Naive thymus-derived CD4-positive, alpha-beta T cell (primary cell): Measurements from ENCODE around the gene NFIL3. TPM values are rescaled to one million over a fixed set of nuclear protein-coding genes. Genes with fewer than 3 reads are reported as not detected.
A peak's percentile ranks its signal among the peaks of the same experiment; 100 is the strongest.
"Not testable (repeated sequence)": the region's sequence is repeated elsewhere in the genome, so short reads cannot be mapped to it uniquely, and the experiment has no call there.

Experiments
- ATAC-seq: fragments of 150-1000 bp; cut with Tn5 transposase; 2 replicates; pipeline ENCODE4 v1.10.0; 2021; ENCODE audit warnings: mild to moderate bottlenecking, moderate library complexity
- CTCF ChIA-PET: fragments of 350-600 bp; sonication (Branson Sonifier 250); formaldehyde crosslinking; loops from one replicate; lab custom pipeline; 2021; ENCODE audit warnings: antibody characterized with exemption; lab: Charles Lee
- POLR2A ChIA-PET: fragments of 350-600 bp; sonication (Branson Sonifier 250); formaldehyde crosslinking; loops from one replicate; lab custom pipeline; 2021; ENCODE audit warnings: antibody characterized with exemption, inconsistent platforms; lab: Charles Lee
- DNase-seq, 9 donors: peaks; one replicate each; pipeline versions ENCODE4 v3.0.0 to v3.0.0-alpha.2; 2020 to 2022; ENCODE audit warnings: mixed read lengths in 1 of 9
- H3K27ac ChIP-seq: one replicate; pipeline ENCODE4 v1.7.0; 2013; ENCODE audit warnings: mild to moderate bottlenecking, low read depth, low read length, moderate library complexity
- H3K27me3 ChIP-seq, 2 donors: one replicate each; pipeline ENCODE4 v1.7.0; 2013; ENCODE audit warnings: low read length in 2 of 2, mild to moderate bottlenecking in 2 of 2, moderate library complexity in 2 of 2; ENCODE audit not compliant: control insufficient read depth in 2 of 2, insufficient read depth in 2 of 2
- H3K36me3 ChIP-seq, 3 experiments: 1 replicate in 2 of 3; 2 replicates in 1 of 3; pipeline ENCODE4 v1.7.0; 2013; ENCODE audit warnings: low read length in 3 of 3, mild to moderate bottlenecking in 3 of 3, moderate library complexity in 1 of 3; ENCODE audit not compliant: insufficient read depth in 3 of 3, control insufficient read depth in 2 of 3
- H3K4me1 ChIP-seq, 2 donors: one replicate each; pipeline ENCODE4 v1.7.0; 2013; ENCODE audit warnings: low read length in 2 of 2, mild to moderate bottlenecking in 2 of 2, moderate library complexity in 1 of 2; ENCODE audit not compliant: control insufficient read depth in 2 of 2, insufficient read depth in 2 of 2
- H3K4me3 ChIP-seq: 2 replicates; pipeline ENCODE4 v1.7.0; 2013; ENCODE audit warnings: mild to moderate bottlenecking, low read length
- H3K9me3 ChIP-seq, 3 experiments: 1 replicate in 2 of 3; 2 replicates in 1 of 3; pipeline ENCODE4 v1.7.0; 2013; ENCODE audit warnings: low read length in 3 of 3; ENCODE audit not compliant: control insufficient read depth in 2 of 3
- H3K27ac Mint-ChIP-seq, 9 donors: one replicate each; pipeline ENCODE4 v1.8.0; 2020 to 2022; ENCODE audit warnings: mixed read lengths in 9 of 9, mild to moderate bottlenecking in 8 of 9, moderate library complexity in 5 of 9, inconsistent platforms in 2 of 9
- H3K27me3 Mint-ChIP-seq, 5 donors: one replicate each; pipeline ENCODE4 v1.8.0; 2021 to 2022; ENCODE audit warnings: mixed read lengths in 5 of 5, mild to moderate bottlenecking in 1 of 5
- H3K36me3 Mint-ChIP-seq, 5 donors: one replicate each; pipeline ENCODE4 v1.8.0; 2020 to 2022; ENCODE audit warnings: mixed read lengths in 5 of 5, mild to moderate bottlenecking in 3 of 5, inconsistent platforms in 1 of 5
- H3K4me1 Mint-ChIP-seq, 7 donors: one replicate each; pipeline ENCODE4 v1.8.0; 2020 to 2022; ENCODE audit warnings: mixed read lengths in 7 of 7, mild to moderate bottlenecking in 3 of 7, inconsistent platforms in 1 of 7
- H3K4me3 Mint-ChIP-seq, 10 donors: one replicate each; pipeline ENCODE4 v1.8.0; 2020 to 2022; ENCODE audit warnings: mild to moderate bottlenecking in 10 of 10, mixed read lengths in 10 of 10, moderate library complexity in 6 of 10, inconsistent platforms in 2 of 10
- H3K9me3 Mint-ChIP-seq, 11 donors: one replicate each; pipeline ENCODE4 v1.8.0; 2020 to 2022; ENCODE audit warnings: mixed read lengths in 11 of 11, mild to moderate bottlenecking in 4 of 11, inconsistent platforms in 1 of 11, moderate library complexity in 1 of 11
- intact Hi-C, 2 donors: fragments of 100-400 bp; cut with micrococcal nuclease; formaldehyde crosslinking; loops; one replicate each; pipeline ENCODE4 v1.15.1; 2023
- polyA plus RNA-seq, 2 donors: library from polyadenylated mRNA; unstranded; fragments of 300-500 nt; fragmentation: Illumina TruSeq; gene quantifications; one replicate each; pipeline ENCODE4 v1.2.3, GENCODE V29; 2021
- total RNA-seq, 6 experiments: library from RNA in 5 of 6; stranded (reverse) in 5 of 6; gene quantifications; 1 replicate in 5 of 6; 2 replicates in 1 of 6; pipeline ENCODE4 v1.2.3 and lab custom pipeline; 2021 to 2026

NFIL3 gene, protein sequence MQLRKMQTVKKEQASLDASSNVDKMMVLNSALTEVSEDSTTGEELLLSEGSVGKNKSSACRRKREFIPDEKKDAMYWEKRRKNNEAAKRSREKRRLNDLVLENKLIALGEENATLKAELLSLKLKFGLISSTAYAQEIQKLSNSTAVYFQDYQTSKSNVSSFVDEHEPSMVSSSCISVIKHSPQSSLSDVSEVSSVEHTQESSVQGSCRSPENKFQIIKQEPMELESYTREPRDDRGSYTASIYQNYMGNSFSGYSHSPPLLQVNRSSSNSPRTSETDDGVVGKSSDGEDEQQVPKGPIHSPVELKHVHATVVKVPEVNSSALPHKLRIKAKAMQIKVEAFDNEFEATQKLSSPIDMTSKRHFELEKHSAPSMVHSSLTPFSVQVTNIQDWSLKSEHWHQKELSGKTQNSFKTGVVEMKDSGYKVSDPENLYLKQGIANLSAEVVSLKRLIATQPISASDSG
- total RNA-seq, result 10 to 100 TPM in 3 of 5 experiments, 1 to 10 TPM in 2; 3.1 to 81.1 (median 32.5) TPM
- 1 to 10 TPM in 1 of 2 donors, under 1 TPM in 1; 0.33 to 1.3 TPM for polyA plus RNA-seq
- total RNA-seq (lab: John Stamatoyannopoulos, UW), result 31.0 reads per million, percentile 60 among the genes with 10 or more reads in this experiment

DNA sequence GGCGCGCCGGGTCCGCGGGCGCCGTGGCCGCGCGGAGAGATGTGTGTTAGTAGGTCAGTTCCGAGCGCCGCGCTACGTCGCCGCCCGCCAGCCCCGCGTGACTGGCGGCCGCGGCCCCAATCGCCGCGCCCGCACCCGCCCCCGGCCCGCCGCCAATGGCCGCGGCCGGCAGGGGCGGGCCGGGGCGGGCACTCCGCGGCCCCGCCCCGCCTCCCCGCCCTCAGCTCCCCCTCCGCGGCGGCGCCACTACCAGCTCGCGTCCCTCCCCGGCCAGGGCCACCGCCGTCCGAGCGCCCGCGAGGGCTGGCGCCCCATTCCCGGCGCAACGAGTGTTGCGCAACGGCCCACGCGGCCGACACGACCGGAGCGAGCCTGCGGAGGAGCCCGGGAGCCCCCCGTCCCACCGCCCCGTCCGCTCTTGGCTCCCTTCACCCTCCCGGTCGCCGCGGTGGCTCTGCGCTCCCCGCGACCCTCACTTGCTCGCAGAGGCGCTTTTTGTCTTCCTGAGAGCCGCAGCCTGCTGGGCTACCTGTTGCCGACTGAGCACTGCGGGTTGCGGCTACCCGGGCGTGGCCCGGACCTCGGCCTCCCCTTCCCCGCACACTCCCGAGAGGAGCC, at the start of gene NFIL3:
TSS of gene NFIL3 (minus strand) at position 48 of the 618 bp plus-strand sequence. CDS start 13,098 bp downstream, outside the sequence.
- Histone ChIP-seq H3K36me3 (no peaks in the 10 kb centered on the region), H3K4me1 (peaks cover 20 to 25% of the 10 kb centered on the region in 2 donors), H3K27me3 (peaks cover 0 to 12% of the 10 kb centered on the region in 2 donors), H3K9me3 (no peaks in the 10 kb centered on the region), H3K27ac (peak within 1 kb of the TSS; percentile 54), H3K4me3 (peak within 1 kb of the TSS; percentile 63)
- H3K27ac Mint-ChIP-seq, result peak within 1 kb of the TSS; percentile 47 to 98 (median 88)
- peak; percentile 89 for ATAC-seq
- peaks cover 22 to 63% (median 45%) of the 10 kb centered on the region in 7 donors for H3K4me1 Mint-ChIP-seq
- intact Hi-C loops, result loop anchor here (1.0 to 5.0 kb wide), 9 partner anchors 9 to 1819 kb away; partner anchors contain the start of genes AUH (in 2 of the 2), GADD45G (in 1 of the 2) and SPTLC1 (in 1 of the 2)
- DNase-seq, result peak; percentile 18 to 82 (median 46)
- ChIA-PET CTCF (interaction anchor here (0.6 kb wide), 1 partner anchor 9 kb away, joined by 3 read pairs; no protein-coding TSS in a partner anchor), POLR2A (interaction anchor here (0.6 to 1.1 kb wide), 2 partner anchors 217 to 691 kb away, joined by 3 read pairs; partner anchors contain the start of gene SPTLC1)
- peaks cover 0 to 6% (median 0%) of the 10 kb centered on the region in 11 donors for H3K9me3 Mint-ChIP-seq
- peaks cover 0 to 6% (median 0%) of the 10 kb centered on the region in 5 donors for H3K36me3 Mint-ChIP-seq
- H3K27me3 Mint-ChIP-seq, result peaks cover 0 to 27% (median 18%) of the 10 kb centered on the region in 5 donors
- peak within 1 kb of the TSS; percentile 86 to 97 (median 92) for H3K4me3 Mint-ChIP-seq

DNA sequence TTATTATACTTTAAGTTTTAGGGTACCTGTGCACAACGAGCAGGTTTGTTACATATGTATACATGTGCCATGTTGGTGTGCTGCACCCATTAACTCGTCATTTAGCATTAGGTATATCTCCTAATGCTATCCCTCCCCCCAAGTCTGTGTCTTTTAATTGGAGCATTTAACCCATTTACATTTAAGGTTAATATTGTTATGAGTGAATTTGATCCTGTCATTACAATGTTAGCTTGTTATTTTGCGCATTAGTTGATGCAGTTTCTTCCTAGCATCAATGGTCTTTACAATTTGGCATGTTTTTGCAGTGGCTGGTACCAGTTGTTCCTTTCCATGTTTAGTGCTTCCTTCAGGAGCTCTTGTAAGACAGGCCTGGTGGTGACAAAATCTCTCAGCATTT, 47.9 kb upstream of the NFIL3 start:
- H3K4me1 Mint-ChIP-seq, CTCF ChIA-PET, H3K4me1 ChIP-seq, H3K36me3 Mint-ChIP-seq, ATAC-seq, POLR2A ChIA-PET, DNase-seq, H3K36me3 ChIP-seq, H3K4me3 ChIP-seq, intact Hi-C loops, H3K27me3 ChIP-seq, H3K27ac ChIP-seq, H3K4me3 Mint-ChIP-seq, H3K27ac Mint-ChIP-seq, H3K9me3 ChIP-seq: not testable (repeated sequence)
- H3K27me3 Mint-ChIP-seq, result peaks cover 28 to 45% (median 42%) of the 10 kb centered on the region in 5 donors
- peaks cover 10 to 42% (median 16%) of the 10 kb centered on the region in 11 donors for H3K9me3 Mint-ChIP-seq

DNA sequence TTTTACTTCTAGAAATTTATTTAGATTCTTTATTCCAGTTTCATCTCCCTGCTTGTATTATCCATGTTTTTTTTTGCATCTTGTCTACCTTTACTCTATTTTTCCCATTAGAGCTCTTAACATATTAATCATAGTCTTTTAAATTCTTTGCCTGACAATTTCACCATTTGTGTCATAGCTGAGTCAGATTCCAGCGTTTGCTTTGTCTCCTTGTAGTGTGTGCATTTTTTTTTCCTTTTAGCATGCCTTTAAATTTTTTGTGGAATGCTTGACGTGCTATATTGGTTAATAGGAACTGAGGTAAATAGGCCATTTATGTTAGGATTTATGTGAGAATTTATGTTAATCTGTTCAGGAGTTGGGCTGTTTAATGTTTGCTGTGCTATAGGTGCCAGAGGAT, 41.8 kb upstream of the NFIL3 start:
- Histone ChIP-seq H3K27ac (no peak overlapping the region), H3K27me3 (no peaks in the 10 kb centered on the region), H3K4me3 (no peak overlapping the region), H3K9me3 (no peaks in the 10 kb centered on the region), H3K4me1 (no peaks in the 10 kb centered on the region), H3K36me3 (no peaks in the 10 kb centered on the region)
- ChIA-PET CTCF (no interaction called here), POLR2A (no interaction called here)
- Mint-ChIP-seq H3K4me1 (no peaks in the 10 kb centered on the region), H3K27ac (no peak overlapping the region), H3K27me3 (peaks cover 33 to 46% (median 37%) of the 10 kb centered on the region in 5 donors), H3K4me3 (no peak overlapping the region), H3K9me3 (peaks cover 6 to 46% (median 23%) of the 10 kb centered on the region in 11 donors), H3K36me3 (peaks cover 0 to 6% (median 2%) of the 10 kb centered on the region in 5 donors)
- intact Hi-C loops, result no loop called here
- no peak for DNase-seq
- no peak for ATAC-seq

DNA sequence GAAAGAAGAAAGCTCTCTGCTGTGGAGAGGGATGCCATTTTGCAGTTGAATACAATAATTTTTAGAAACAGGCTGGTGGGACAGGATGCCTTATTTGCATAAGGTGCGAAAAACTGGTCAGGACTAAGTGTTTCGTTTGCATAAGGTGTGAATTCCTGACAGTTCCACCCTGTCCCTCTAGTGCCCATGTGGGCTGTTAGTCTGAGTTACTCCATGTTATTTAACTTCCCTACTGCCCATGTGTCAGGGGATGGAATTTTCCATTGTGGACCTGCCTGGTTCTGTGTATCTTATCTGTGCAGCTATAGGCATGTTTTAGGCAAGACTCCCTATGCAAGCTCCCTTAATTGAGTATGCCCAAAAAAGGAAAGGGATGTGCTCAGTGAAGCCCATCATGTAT, 35.3 kb upstream of the NFIL3 start:
- Histone ChIP-seq H3K27ac (no peak overlapping the region), H3K36me3 (no peaks in the 10 kb centered on the region), H3K9me3 (no peaks in the 10 kb centered on the region), H3K4me1 (no peaks in the 10 kb centered on the region), H3K4me3 (no peak overlapping the region), H3K27me3 (no peaks in the 10 kb centered on the region)
- H3K9me3 Mint-ChIP-seq, result peaks cover 0 to 6% (median 0%) of the 10 kb centered on the region in 11 donors
- H3K36me3 Mint-ChIP-seq, result no peaks in the 10 kb centered on the region
- POLR2A ChIA-PET, result interaction anchor here (0.7 kb wide), 1 partner anchor 780 kb away, joined by 3 read pairs; no protein-coding TSS in a partner anchor
- peaks cover 0 to 1% (median 0%) of the 10 kb centered on the region in 7 donors for H3K4me1 Mint-ChIP-seq
- no peak for DNase-seq
- H3K4me3 Mint-ChIP-seq, result no peak overlapping the region
- no peak overlapping the region for H3K27ac Mint-ChIP-seq
- intact Hi-C loops, result no loop called here
- no peak for ATAC-seq
- CTCF ChIA-PET, result interaction anchor here (0.6 kb wide), 2 partner anchors 12 to 434 kb away, joined by 3 to 8 read pairs; no protein-coding TSS in a partner anchor
- H3K27me3 Mint-ChIP-seq, result peaks cover 21 to 54% (median 30%) of the 10 kb centered on the region in 5 donors

DNA sequence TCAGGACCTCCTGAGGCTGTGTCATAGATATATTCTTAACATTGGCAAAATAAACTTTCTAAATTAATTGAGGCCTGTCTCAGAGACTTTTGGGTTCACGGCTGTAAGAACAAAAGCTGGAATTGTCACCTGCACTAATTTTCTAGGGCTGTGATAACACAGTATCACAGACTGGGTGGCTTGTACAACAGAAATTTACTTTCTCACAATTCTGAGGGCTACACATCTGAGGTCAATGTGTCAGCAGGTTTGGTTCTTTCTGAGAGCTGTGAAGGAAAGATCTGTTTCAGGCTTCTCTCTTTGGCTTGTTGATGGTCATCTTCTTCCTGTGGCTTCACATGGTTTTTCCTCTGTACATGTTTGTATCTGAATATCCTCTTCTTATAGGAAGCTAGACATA, 29.2 kb upstream of the NFIL3 start:
- ChIA-PET POLR2A (no interaction called here), CTCF (interaction anchor here (0.6 kb wide), 1 partner anchor 1131 kb away, joined by 4 read pairs; no protein-coding TSS in a partner anchor)
- DNase-seq (no peak), ATAC-seq (no peak)
- H3K27ac Mint-ChIP-seq, result no peak overlapping the region
- Histone ChIP-seq H3K27ac (no peak overlapping the region), H3K36me3 (no peaks in the 10 kb centered on the region), H3K4me1 (no peaks in the 10 kb centered on the region), H3K9me3 (no peaks in the 10 kb centered on the region), H3K27me3 (no peaks in the 10 kb centered on the region), H3K4me3 (no peak overlapping the region)
- H3K27me3 Mint-ChIP-seq, result peaks cover 10 to 71% (median 28%) of the 10 kb centered on the region in 5 donors
- H3K4me1 Mint-ChIP-seq, result no peaks in the 10 kb centered on the region
- H3K4me3 Mint-ChIP-seq, result no peak overlapping the region
- H3K9me3 Mint-ChIP-seq, result peaks cover 0 to 5% (median 0%) of the 10 kb centered on the region in 11 donors
- intact Hi-C loops, result no loop called here
- no peaks in the 10 kb centered on the region for H3K36me3 Mint-ChIP-seq
